GM23248 (cell line): Measurements from ENCODE around the gene MPV17L2.

Source experiments
- EZH2 ChIP-seq: fragments of 200-600 bp; sonication (generic); IDR thresholded peaks from 2 replicates; pipeline ENCODE4 v1.6.1; 2018; ENCODE audit warnings: antibody characterized with exemption, mild to moderate bottlenecking; ENCODE audit not compliant: insufficient read depth, poor library complexity, severe bottlenecking
- EZH2phosphoT487 ChIP-seq: fragments of 200-600 bp; sonication (generic); IDR thresholded peaks from 2 replicates; pipeline ENCODE4 v1.6.1; 2018; ENCODE audit warnings: antibody characterized with exemption, moderate library complexity, mild to moderate bottlenecking, low read depth; ENCODE audit not compliant: insufficient read depth

- TF ChIP-seq EZH2phosphoT487 (no peak), EZH2 (no peak)
Observed at GRCh38 chr19:18194181-18194530, 1.1 kb downstream of the MPV17L2 start.
